Measurements from ENCODE around the gene NOL7.

GRCh38 chr6:13664703-13665352 is 49.7 kb downstream of the NOL7 start:
- TF ChIP-seq POLR2A (IDR thresholded peaks at IDR 0.05; ENCODE audit: low read depth, low read length): no peak
- TF ChIP-seq RCOR1 (IDR thresholded peaks at IDR 0.05; ENCODE audit: insufficient replicate concordance, low read length): no peak
- TF ChIP-seq CTCF (conservative IDR thresholded peaks at IDR 0.05; ENCODE audit: low read depth, low read length): no peak
- TF ChIP-seq RFX5 (IDR thresholded peaks at IDR 0.05; ENCODE audit: low read depth, low read length): no peak
- no peak for TF ChIP-seq ELK1 (IDR thresholded peaks at IDR 0.05; ENCODE audit: borderline replicate concordance, low read depth, low read length)
- TF ChIP-seq SMC3 (IDR thresholded peaks at IDR 0.05; ENCODE audit: low read depth, low read length): no peak
- peak; percentile 90 for TF ChIP-seq CEBPB (IDR thresholded peaks at IDR 0.05; ENCODE audit: low read depth, low read length)
- no peak for TF ChIP-seq BHLHE40 (IDR thresholded peaks at IDR 0.05; ENCODE audit: low read depth, low read length)
- no peak for TF ChIP-seq MAFK (IDR thresholded peaks at IDR 0.05; ENCODE audit: low read depth, low read length)

All from IMR-90 (cell line).